Lower leg skin (tissue), 4 donors: ENCODE data around the gene ANKRD17. TPM values are rescaled to one million over a fixed set of nuclear protein-coding genes. Genes with fewer than 3 reads are reported as not detected.

Experiments
- DNase-seq, 2 donors: peaks; one replicate each; pipeline ENCODE4 v3.0.0-alpha.2; 2019; ENCODE audit warnings: low spot score in 2 of 2
- H3K4me3 ChIP-seq: fragments of 200-600 bp; sonication (generic); 2 replicates; pipeline ENCODE4 v1.5.1; 2017; ENCODE audit warnings: mild to moderate bottlenecking, low read depth; ENCODE audit not compliant: poor library complexity, severe bottlenecking
- CTCF ChIP-seq, 3 donors: fragments of 450-650 bp; IDR thresholded peaks; one replicate each; pipeline ENCODE4 v1.5.1; 2016; ENCODE audit warnings: antibody characterized with exemption in 3 of 3, mild to moderate bottlenecking in 3 of 3, moderate library complexity in 2 of 3
- POLR2A ChIP-seq, 2 donors: fragments of 450-650 bp; IDR thresholded peaks; one replicate each; pipeline ENCODE4 v1.6.1; 2016 to 2017; ENCODE audit warnings: antibody characterized with exemption in 2 of 2, mild to moderate bottlenecking in 1 of 2, moderate library complexity in 1 of 2
- WGBS, 2 donors: methylation state at CpG; one replicate each; pipeline ENCODE4 v1.1.5; 2018; 5-methylcytosine and 5-hydroxymethylcytosine counted together
- intact Hi-C: fragments of 100-400 bp; cut with DNase I; formaldehyde crosslinking; loops from one replicate; pipeline ENCODE4 v1.15.0; 2023; ENCODE audit warnings: low total_unique reads
- total RNA-seq, 4 donors: library from RNA; depleted of rRNA; stranded (reverse); fragments of >200 nt; gene quantifications; one replicate each; pipeline ENCODE4 v1.1.0, GENCODE V29; 2016

The ANKRD17 gene
- total RNA-seq, 4 donors from 2014 or later: 48.0 to 64.1 (median 57.0) TPM

DNA sequence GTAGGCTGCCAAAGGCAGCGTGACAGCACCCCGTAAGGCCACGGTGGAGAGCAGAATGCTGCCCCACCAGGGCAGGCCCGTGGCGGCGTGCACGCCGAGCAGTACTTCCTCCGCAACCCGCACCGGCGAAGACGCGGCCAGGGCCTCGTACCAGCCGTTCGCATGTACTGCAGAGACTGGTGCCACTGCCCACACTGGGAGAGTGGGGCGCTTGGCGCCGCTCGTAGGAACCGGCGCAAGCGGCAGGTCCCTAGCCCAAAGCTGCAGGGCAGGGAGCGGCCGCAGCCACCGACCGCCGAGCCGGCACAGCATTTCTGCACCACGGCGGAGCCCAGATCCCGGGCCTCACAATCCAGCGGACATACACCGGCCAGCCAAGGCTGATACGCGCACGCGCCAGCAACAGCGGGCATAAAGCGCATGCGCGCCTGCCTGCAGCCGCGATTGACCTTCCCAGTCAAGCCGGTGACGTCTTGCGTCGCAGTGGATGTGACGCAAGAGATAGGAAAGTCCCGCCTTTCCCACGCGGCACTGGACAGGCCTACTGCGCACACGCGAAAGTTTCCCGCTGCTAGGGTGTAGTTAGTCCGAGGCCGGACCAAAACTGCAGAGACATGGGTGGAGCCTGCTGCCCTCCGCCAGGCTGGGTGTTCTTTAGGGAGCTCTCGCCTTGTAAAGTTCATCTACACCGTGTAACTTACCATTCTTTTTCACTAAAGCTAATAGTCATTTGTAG lies 189.1 kb downstream of the ANKRD17 start, which contains the start of gene COX18:
TSS of gene COX18 (minus strand) at position 379 of the 736 bp plus-strand sequence. CDS start at position 312, 67 bp downstream.
- intact Hi-C loops: no loop called here
- DNase-seq: peak; percentile 97 to 99
- no peak for TF ChIP-seq CTCF (IDR thresholded peaks at IDR 0.05)
- no peak for TF ChIP-seq POLR2A (IDR thresholded peaks at IDR 0.05)
- H3K4me3 ChIP-seq: peak within 1 kb of the TSS; percentile 90
- 0% methylated on average over 31 to 44 of the region's 62 CpGs for WGBS, 2 donors

GRCh38 chr4:73068491-73069337 lies 189.9 kb downstream of the ANKRD17 start:
- intact Hi-C loops: no loop called here
- peak overlapping the region; percentile 90 for H3K4me3 ChIP-seq
- TF ChIP-seq POLR2A (IDR thresholded peaks at IDR 0.05) (no peak), CTCF (IDR thresholded peaks at IDR 0.05) (no peak)
- DNase-seq: no peak
- WGBS, 2 donors: 0 to 1% methylated on average over 27 of the region's 27 CpGs

GRCh38 chr4:73067971-73068394 lies 190.6 kb downstream of the ANKRD17 start:
- TF ChIP-seq CTCF (IDR thresholded peaks at IDR 0.05) (no peak), POLR2A (IDR thresholded peaks at IDR 0.05) (no peak)
- intact Hi-C loops: no loop called here
- no peak for DNase-seq
- 20 to 24% methylated on average over 4 of the region's 4 CpGs for WGBS, 2 donors
- H3K4me3 ChIP-seq: no peak overlapping the region

GRCh38 chr4:73066928-73067327 lies 191.7 kb downstream of the ANKRD17 start:
- 91 to 98% methylated on average over 2 of the region's 2 CpGs for WGBS, 2 donors
- intact Hi-C loops: no loop called here
- H3K4me3 ChIP-seq: no peak overlapping the region
- DNase-seq: no peak
- TF ChIP-seq POLR2A (IDR thresholded peaks at IDR 0.05) (no peak), CTCF (IDR thresholded peaks at IDR 0.05) (no peak)

GRCh38 chr4:73066445-73066844 lies 192.2 kb downstream of the ANKRD17 start:
- intact Hi-C loops: no loop called here
- no peak for DNase-seq
- 94 to 95% methylated on average over 3 of the region's 3 CpGs for WGBS, 2 donors
- H3K4me3 ChIP-seq: no peak overlapping the region
- no peak for TF ChIP-seq CTCF (IDR thresholded peaks at IDR 0.05)
- TF ChIP-seq POLR2A (IDR thresholded peaks at IDR 0.05): no peak
